Measurements from ENCODE around the gene GPC1. TPM values are rescaled to one million over a fixed set of nuclear protein-coding genes. Genes with fewer than 3 reads are reported as not detected.
"Not testable (repeated sequence)": the region's sequence is repeated elsewhere in the genome, so short reads cannot be mapped to it uniquely, and the experiment has no call there.

GPC1 gene
- total and polyA plus RNA-seq, 5 donors from 2014 or later: 0.06 to 0.91 (median 0.39) TPM

- no peak for ATAC-seq (ENCODE audit: low read depth in 2 of 2)
- peaks cover 0 to 13% (median 2%) of the 10 kb centered on the region in 7 donors for H3K9me3 Mint-ChIP-seq
- Histone ChIP-seq H3K27ac (ENCODE audit: insufficient read depth, low read length, poor library complexity, severe bottlenecking) (no peak overlapping the region), H3K9me3 (ENCODE audit: control insufficient read depth in 2 of 2, low read length in 2 of 2) (peaks cover 0 to 7% of the 10 kb centered on the region in 2 experiments), H3K4me1 (ENCODE audit: control insufficient read depth, insufficient read depth, low read length, poor library complexity, severe bottlenecking) (no peaks in the 10 kb centered on the region), H3K36me3 (ENCODE audit: control insufficient read depth, insufficient read depth, low read length) (no peaks in the 10 kb centered on the region), H3K27me3 (ENCODE audit: control insufficient read depth, insufficient read depth, low read length) (no peaks in the 10 kb centered on the region), H3K4me3 (ENCODE audit: low read depth, low read length) (no peak overlapping the region)
- no peaks in the 10 kb centered on the region for H3K4me1 Mint-ChIP-seq
- H3K4me3 Mint-ChIP-seq: no peak overlapping the region
- no peak overlapping the region for H3K27ac Mint-ChIP-seq
- no peak for DNase-seq
- peaks cover 12% of the 10 kb centered on the region for H3K36me3 Mint-ChIP-seq
- H3K27me3 Mint-ChIP-seq: no peaks in the 10 kb centered on the region
Measured at GRCh38 chr2:240481720-240482119, 46.3 kb downstream of the GPC1 start.

DNA sequence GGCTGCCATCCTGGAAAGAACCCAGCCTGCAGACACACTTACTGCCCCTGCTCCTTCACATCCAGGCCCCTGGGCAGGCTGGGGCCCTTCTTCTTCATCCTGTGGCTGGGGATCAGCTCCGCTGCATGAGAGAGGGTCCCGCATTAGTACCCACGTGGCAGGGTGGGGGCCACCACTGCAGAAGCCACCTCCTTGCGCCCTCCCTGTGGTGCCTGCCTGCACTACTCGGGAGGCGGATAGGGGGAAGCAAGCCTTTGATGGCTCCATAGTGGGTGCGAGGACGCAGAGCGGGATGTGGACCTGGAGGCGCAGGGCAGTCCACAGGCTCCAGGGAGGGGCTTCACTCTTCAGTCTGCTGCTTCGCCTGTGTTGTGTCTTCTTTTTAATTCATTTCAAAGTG is 46.7 kb downstream of the GPC1 start:
- no peak overlapping the region for H3K4me3 Mint-ChIP-seq
- H3K36me3 Mint-ChIP-seq: peaks cover 16% of the 10 kb centered on the region
- Histone ChIP-seq H3K4me3 (ENCODE audit: low read depth, low read length) (no peak overlapping the region), H3K36me3 (ENCODE audit: control insufficient read depth, insufficient read depth, low read length) (no peaks in the 10 kb centered on the region), H3K27ac (ENCODE audit: insufficient read depth, low read length, poor library complexity, severe bottlenecking) (no peak overlapping the region), H3K9me3 (ENCODE audit: control insufficient read depth in 2 of 2, low read length in 2 of 2) (peaks cover 3 to 10% of the 10 kb centered on the region in 2 experiments), H3K27me3 (ENCODE audit: control insufficient read depth, insufficient read depth, low read length) (no peaks in the 10 kb centered on the region), H3K4me1 (ENCODE audit: control insufficient read depth, insufficient read depth, low read length, poor library complexity, severe bottlenecking) (no peaks in the 10 kb centered on the region)
- H3K27me3 Mint-ChIP-seq: no peaks in the 10 kb centered on the region
- DNase-seq (no peak), ATAC-seq (ENCODE audit: low read depth in 2 of 2) (no peak)
- H3K9me3 Mint-ChIP-seq: peaks cover 2 to 16% (median 4%) of the 10 kb centered on the region in 7 donors
- H3K4me1 Mint-ChIP-seq: no peaks in the 10 kb centered on the region
- H3K27ac Mint-ChIP-seq: no peak overlapping the region

DNA sequence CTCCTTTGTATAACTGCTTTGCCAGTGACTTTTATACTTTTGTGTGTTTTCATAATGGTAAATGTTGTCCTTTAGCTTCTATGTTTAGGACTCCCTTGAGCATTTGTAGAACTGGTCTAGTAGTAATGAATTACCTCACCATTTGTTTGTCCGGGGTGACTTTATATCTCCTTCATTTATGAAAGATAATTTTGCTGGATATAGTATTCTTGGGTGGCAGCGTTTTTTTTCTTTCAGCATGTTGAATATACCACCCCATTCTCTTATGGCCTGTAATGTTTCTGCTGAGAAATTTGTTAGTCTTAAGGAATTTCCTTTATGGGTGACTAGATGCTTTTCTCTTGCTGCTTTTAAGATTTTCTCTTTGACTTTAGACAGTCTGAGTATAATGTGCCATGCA is 56.0 kb downstream of the GPC1 start:
- Histone ChIP-seq H3K4me1 (ENCODE audit: control insufficient read depth, insufficient read depth, low read length, poor library complexity, severe bottlenecking) (no peaks in the 10 kb centered on the region), H3K27me3 (ENCODE audit: control insufficient read depth, insufficient read depth, low read length) (no peaks in the 10 kb centered on the region), H3K9me3 (ENCODE audit: control insufficient read depth in 2 of 2, low read length in 2 of 2) (peaks cover 42 to 53% of the 10 kb centered on the region in 2 experiments), H3K36me3 (ENCODE audit: control insufficient read depth, insufficient read depth, low read length) (no peaks in the 10 kb centered on the region), H3K27ac (ENCODE audit: insufficient read depth, low read length, poor library complexity, severe bottlenecking) (no peak overlapping the region), H3K4me3 (ENCODE audit: low read depth, low read length) (no peak overlapping the region)
- Mint-ChIP-seq H3K27me3 (no peaks in the 10 kb centered on the region), H3K36me3 (peaks cover 22% of the 10 kb centered on the region), H3K27ac (no peak overlapping the region), H3K4me3 (no peak overlapping the region), H3K4me1 (no peaks in the 10 kb centered on the region), H3K9me3 (peaks cover 4 to 50% (median 30%) of the 10 kb centered on the region in 7 donors)
- ATAC-seq (ENCODE audit: low read depth in 2 of 2) (no peak), DNase-seq (no peak)

DNA sequence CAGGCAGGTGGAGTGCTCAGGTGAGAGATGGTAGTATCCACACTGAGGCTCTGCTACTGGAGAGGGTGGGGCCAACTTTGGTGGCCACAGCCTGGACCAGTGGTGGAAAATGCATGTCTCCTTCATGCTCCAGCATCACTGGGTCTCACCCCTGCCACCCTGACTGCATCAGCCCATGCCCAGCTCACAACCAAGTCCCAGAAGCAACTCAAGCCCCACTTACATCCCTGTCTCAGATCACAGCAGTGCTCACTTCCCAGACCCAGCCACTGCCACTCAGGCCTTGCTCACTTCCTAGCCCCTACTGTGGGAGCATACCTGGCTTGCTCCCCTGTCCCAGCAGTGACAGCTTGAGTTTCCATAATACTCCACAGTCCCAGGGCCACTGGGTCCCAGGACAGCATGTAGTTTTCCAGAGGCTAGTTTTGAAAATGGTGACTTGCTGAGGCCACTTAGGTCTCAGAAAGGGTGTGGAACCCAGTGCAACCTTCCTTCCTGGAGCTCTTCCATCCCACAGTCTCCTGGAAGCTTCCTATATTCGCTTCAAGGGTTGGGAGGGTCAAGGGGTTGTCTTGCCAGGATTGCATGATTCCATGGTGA is 58.8 kb downstream of the GPC1 start:
- peak overlapping the region in 1 of 3 donors; percentile 50 for H3K27ac Mint-ChIP-seq
- DNase-seq: no peak
- H3K4me3 Mint-ChIP-seq: no peak overlapping the region
- H3K27me3 Mint-ChIP-seq: no peaks in the 10 kb centered on the region
- H3K4me1 Mint-ChIP-seq: no peaks in the 10 kb centered on the region
- Histone ChIP-seq H3K4me1 (ENCODE audit: control insufficient read depth, insufficient read depth, low read length, poor library complexity, severe bottlenecking) (no peaks in the 10 kb centered on the region), H3K27ac (ENCODE audit: insufficient read depth, low read length, poor library complexity, severe bottlenecking) (no peak overlapping the region), H3K27me3 (ENCODE audit: control insufficient read depth, insufficient read depth, low read length) (no peaks in the 10 kb centered on the region), H3K9me3 (ENCODE audit: control insufficient read depth in 2 of 2, low read length in 2 of 2) (peaks cover 25 to 31% of the 10 kb centered on the region in 2 experiments), H3K4me3 (ENCODE audit: low read depth, low read length) (no peak overlapping the region), H3K36me3 (ENCODE audit: control insufficient read depth, insufficient read depth, low read length) (peaks cover 5% of the 10 kb centered on the region)
- peaks cover 0 to 27% (median 18%) of the 10 kb centered on the region in 7 donors for H3K9me3 Mint-ChIP-seq
- no peak for ATAC-seq (ENCODE audit: low read depth in 2 of 2)
- peaks cover 34% of the 10 kb centered on the region for H3K36me3 Mint-ChIP-seq

DNA sequence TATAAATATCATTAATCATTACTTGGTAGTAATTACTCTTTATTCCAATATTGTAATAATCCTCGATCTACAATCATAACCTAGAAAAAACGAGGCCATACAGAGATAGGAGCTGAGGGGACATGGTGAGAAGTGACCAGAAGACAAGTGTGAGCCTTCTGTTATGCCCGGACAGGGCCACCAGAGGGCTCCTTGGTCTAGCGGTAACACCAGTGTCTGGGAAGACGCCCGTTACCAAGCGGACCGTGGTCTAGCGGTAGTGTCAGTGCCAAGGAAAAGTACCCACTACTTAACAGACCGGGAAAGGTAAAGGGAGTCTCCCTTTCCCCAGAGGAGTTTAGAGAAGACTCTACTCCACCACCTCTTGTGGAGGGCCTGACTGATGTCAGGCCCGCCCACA is 59.5 kb downstream of the GPC1 start:
- peaks cover 20 to 25% of the 10 kb centered on the region in 2 experiments for H3K9me3 ChIP-seq (ENCODE audit: control insufficient read depth in 2 of 2, low read length in 2 of 2)
- not testable (repeated sequence) for H3K36me3 ChIP-seq (ENCODE audit: control insufficient read depth, insufficient read depth, low read length); H3K27me3 ChIP-seq (ENCODE audit: control insufficient read depth, insufficient read depth, low read length); H3K4me3 ChIP-seq (ENCODE audit: low read depth, low read length); DNase-seq; H3K27ac ChIP-seq (ENCODE audit: insufficient read depth, low read length, poor library complexity, severe bottlenecking); ATAC-seq (ENCODE audit: low read depth in 2 of 2); H3K4me1 Mint-ChIP-seq; H3K4me3 Mint-ChIP-seq; H3K27ac Mint-ChIP-seq; H3K4me1 ChIP-seq (ENCODE audit: control insufficient read depth, insufficient read depth, low read length, poor library complexity, severe bottlenecking); H3K27me3 Mint-ChIP-seq
- H3K9me3 Mint-ChIP-seq: peaks cover 0 to 20% (median 12%) of the 10 kb centered on the region in 7 donors
- H3K36me3 Mint-ChIP-seq: peaks cover 34% of the 10 kb centered on the region

DNA sequence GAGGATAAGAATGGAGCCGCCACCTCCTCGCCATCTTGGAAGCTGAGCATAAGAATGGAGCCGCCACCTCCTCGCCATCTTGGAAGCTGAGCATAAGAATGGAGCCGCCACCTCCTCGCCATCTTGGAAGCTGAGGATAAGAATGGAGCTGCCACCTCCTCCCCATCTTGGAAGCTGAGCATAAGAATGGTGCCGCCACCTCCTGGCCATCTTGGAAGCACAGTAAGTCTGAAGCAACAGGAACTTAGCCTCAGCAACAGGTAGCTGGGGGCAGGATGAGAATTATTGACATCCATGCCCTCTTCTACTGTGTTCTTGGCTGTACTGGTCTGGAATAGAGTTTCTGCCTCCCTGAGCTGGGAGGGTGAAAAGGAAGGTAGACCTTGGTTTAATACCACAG is 61.6 kb downstream of the GPC1 start:
- not testable (repeated sequence) for H3K9me3 ChIP-seq (ENCODE audit: control insufficient read depth in 2 of 2, low read length in 2 of 2); H3K4me3 Mint-ChIP-seq; H3K27ac ChIP-seq (ENCODE audit: insufficient read depth, low read length, poor library complexity, severe bottlenecking); H3K4me1 ChIP-seq (ENCODE audit: control insufficient read depth, insufficient read depth, low read length, poor library complexity, severe bottlenecking); H3K27me3 Mint-ChIP-seq; H3K27me3 ChIP-seq (ENCODE audit: control insufficient read depth, insufficient read depth, low read length); H3K4me1 Mint-ChIP-seq; H3K27ac Mint-ChIP-seq; DNase-seq; ATAC-seq (ENCODE audit: low read depth in 2 of 2); H3K4me3 ChIP-seq (ENCODE audit: low read depth, low read length)
- peaks cover 41% of the 10 kb centered on the region for H3K36me3 Mint-ChIP-seq
- peaks cover 0 to 11% (median 0%) of the 10 kb centered on the region in 7 donors for H3K9me3 Mint-ChIP-seq
- peaks cover 12% of the 10 kb centered on the region for H3K36me3 ChIP-seq (ENCODE audit: control insufficient read depth, insufficient read depth, low read length)

DNA sequence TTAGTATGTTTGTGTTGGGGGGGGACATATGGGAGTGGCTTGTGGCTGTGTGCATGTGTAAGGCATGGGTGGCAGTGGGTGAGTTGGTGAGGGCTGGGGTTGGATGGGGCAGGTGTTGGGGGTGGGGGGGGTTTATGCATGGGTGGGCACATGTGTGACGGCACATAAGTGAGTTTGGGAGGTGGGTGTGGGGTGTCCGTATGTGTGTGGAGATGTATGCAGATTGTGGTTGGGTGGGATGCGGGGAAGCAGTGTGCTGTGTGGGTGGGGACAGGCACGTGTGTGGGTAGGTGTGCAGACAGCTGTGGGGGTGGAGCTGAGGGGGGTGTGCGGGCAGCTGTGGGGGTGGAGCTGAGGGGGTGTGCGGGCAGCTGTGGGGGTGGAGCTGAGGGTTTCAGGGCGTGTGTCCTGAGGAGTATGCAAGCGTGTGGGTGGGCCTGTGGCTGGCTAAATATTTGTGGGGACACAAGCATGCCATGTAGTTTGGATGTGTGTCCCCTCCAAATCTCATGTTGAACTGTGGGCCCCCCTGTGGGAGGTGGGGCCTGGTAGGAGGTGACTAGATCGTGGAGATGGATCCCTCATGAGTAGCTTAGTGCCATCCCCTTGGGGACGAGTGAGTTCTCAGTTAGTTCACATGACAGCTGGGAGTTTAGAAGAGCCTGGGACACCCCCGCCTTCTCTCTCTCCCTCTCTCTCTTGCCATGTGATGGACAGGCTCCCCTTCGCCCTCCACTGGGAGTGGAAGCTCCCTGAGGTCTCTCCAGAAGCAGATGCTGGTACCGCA is 62.9 kb downstream of the GPC1 start:
- H3K27me3 Mint-ChIP-seq: no peaks in the 10 kb centered on the region
- DNase-seq: no peak
- H3K27ac Mint-ChIP-seq: no peak overlapping the region
- H3K36me3 Mint-ChIP-seq: peaks cover 40% of the 10 kb centered on the region
- no peak overlapping the region for H3K4me3 Mint-ChIP-seq
- H3K4me3 ChIP-seq (ENCODE audit: low read depth, low read length): no peak overlapping the region
- H3K27me3 ChIP-seq (ENCODE audit: control insufficient read depth, insufficient read depth, low read length): no peaks in the 10 kb centered on the region
- no peaks in the 10 kb centered on the region for H3K4me1 Mint-ChIP-seq
- H3K9me3 Mint-ChIP-seq: peaks cover 0 to 9% (median 0%) of the 10 kb centered on the region in 7 donors
- H3K27ac ChIP-seq (ENCODE audit: insufficient read depth, low read length, poor library complexity, severe bottlenecking): no peak overlapping the region
- H3K4me1 ChIP-seq (ENCODE audit: control insufficient read depth, insufficient read depth, low read length, poor library complexity, severe bottlenecking): no peaks in the 10 kb centered on the region
- peaks cover 0 to 2% of the 10 kb centered on the region in 2 experiments for H3K9me3 ChIP-seq (ENCODE audit: control insufficient read depth in 2 of 2, low read length in 2 of 2)
- peaks cover 12% of the 10 kb centered on the region for H3K36me3 ChIP-seq (ENCODE audit: control insufficient read depth, insufficient read depth, low read length)
- no peak for ATAC-seq (ENCODE audit: low read depth in 2 of 2)

DNA sequence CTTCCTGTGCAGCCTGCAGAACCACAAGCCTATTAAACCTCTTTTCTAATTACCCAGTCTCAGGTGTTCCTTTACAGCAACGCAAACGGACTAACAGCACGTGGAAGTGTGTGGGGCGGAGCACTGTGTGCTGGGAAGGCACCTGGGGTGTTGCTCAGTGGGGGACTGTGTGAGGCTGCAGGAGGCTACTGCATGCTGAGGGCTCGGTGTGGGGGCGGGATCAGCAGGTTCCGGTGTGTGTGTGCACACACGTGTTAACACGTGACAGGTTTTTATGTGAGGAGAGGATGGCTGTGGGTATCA is 63.4 kb downstream of the GPC1 start:
- Histone ChIP-seq H3K27me3 (ENCODE audit: control insufficient read depth, insufficient read depth, low read length) (no peaks in the 10 kb centered on the region), H3K4me3 (ENCODE audit: low read depth, low read length) (no peak overlapping the region), H3K4me1 (ENCODE audit: control insufficient read depth, insufficient read depth, low read length, poor library complexity, severe bottlenecking) (no peaks in the 10 kb centered on the region), H3K27ac (ENCODE audit: insufficient read depth, low read length, poor library complexity, severe bottlenecking) (no peak overlapping the region), H3K36me3 (ENCODE audit: control insufficient read depth, insufficient read depth, low read length) (peaks cover 12% of the 10 kb centered on the region), H3K9me3 (ENCODE audit: control insufficient read depth in 2 of 2, low read length in 2 of 2) (no peaks in the 10 kb centered on the region)
- ATAC-seq (ENCODE audit: low read depth in 2 of 2) (no peak), DNase-seq (no peak)
- Mint-ChIP-seq H3K36me3 (peaks cover 38% of the 10 kb centered on the region), H3K27ac (peak overlapping the region in 1 of 3 donors; percentile 56), H3K27me3 (no peaks in the 10 kb centered on the region), H3K4me1 (no peaks in the 10 kb centered on the region), H3K4me3 (no peak overlapping the region), H3K9me3 (peaks cover 0 to 5% (median 0%) of the 10 kb centered on the region in 7 donors)

Data from CD4-positive, CD25-positive, alpha-beta regulatory T cell (primary cell).